Liver (tissue), 9 donors: ENCODE data around the gene XYLT1. TPM values are rescaled to one million over a fixed set of nuclear protein-coding genes. Genes with fewer than 3 reads are reported as not detected.

Source experiments
- DNase-seq: peaks from one replicate; pipeline ENCODE4 v3.0.0-alpha.2; 2017; ENCODE audit warnings: low spot score
- H3K27ac ChIP-seq, 2 donors: one replicate each; pipeline ENCODE4 v1.7.0; 2013; ENCODE audit warnings: inconsistent platforms in 2 of 2, low read length in 2 of 2, control low read depth in 1 of 2, low read depth in 1 of 2, mild to moderate bottlenecking in 1 of 2
- H3K27me3 ChIP-seq, 4 donors: one replicate each; pipeline versions ENCODE4 v1.6.1 to v1.7.0; 2013; ENCODE audit warnings: low read length in 3 of 4, inconsistent platforms in 1 of 4, mild to moderate bottlenecking in 1 of 4, moderate library complexity in 1 of 4; ENCODE audit not compliant: control insufficient read depth in 4 of 4, insufficient read depth in 4 of 4
- H3K36me3 ChIP-seq, 4 donors: one replicate each; pipeline versions ENCODE4 v1.6.1 to v1.7.0; 2013; ENCODE audit warnings: low read length in 3 of 4, mild to moderate bottlenecking in 3 of 4, low read depth in 1 of 4, moderate library complexity in 1 of 4; ENCODE audit not compliant: control insufficient read depth in 4 of 4, insufficient read depth in 3 of 4
- H3K4me1 ChIP-seq, 4 donors: one replicate each; pipeline versions ENCODE4 v1.6.1 to v1.7.0; 2013; ENCODE audit warnings: low read length in 3 of 4, mild to moderate bottlenecking in 3 of 4, moderate library complexity in 1 of 4; ENCODE audit not compliant: control insufficient read depth in 4 of 4, insufficient read depth in 4 of 4
- H3K4me3 ChIP-seq, 3 donors: one replicate each; pipeline versions ENCODE4 v1.6.1 to v1.7.0; 2013; ENCODE audit warnings: low read length in 3 of 3, control low read depth in 1 of 3, low read depth in 1 of 3, mild to moderate bottlenecking in 1 of 3
- H3K9ac ChIP-seq, 2 donors: one replicate each; pipeline ENCODE4 v1.7.0; 2013; ENCODE audit warnings: low read length in 2 of 2, mild to moderate bottlenecking in 2 of 2, moderate library complexity in 2 of 2, control low read depth in 1 of 2, low read depth in 1 of 2
- H3K9me3 ChIP-seq, 4 donors: one replicate each; pipeline versions ENCODE4 v1.6.1 to v1.7.0; 2013; ENCODE audit warnings: low read length in 3 of 4; ENCODE audit not compliant: control insufficient read depth in 4 of 4
- CTCF ChIP-seq: fragments of 150-350 bp; IDR thresholded peaks from 2 replicates; pipeline ENCODE4 v1.5.1; 2017; ENCODE audit warnings: improper control_type of control experiment, low read depth, low read length; ENCODE audit not compliant: missing input control
- EGR1 ChIP-seq, 2 donors: IDR thresholded peaks; 2 replicates each; pipeline ENCODE4 v1.6.1; 2016 to 2018; ENCODE audit warnings: antibody characterized with exemption in 2 of 2, low read depth in 2 of 2
- FOXA1 ChIP-seq: IDR thresholded peaks from 2 replicates; pipeline ENCODE4 v1.6.1; 2016; ENCODE audit warnings: antibody characterized with exemption
- FOXA2 ChIP-seq: IDR thresholded peaks from 2 replicates; pipeline ENCODE4 v1.6.1; 2016; ENCODE audit warnings: antibody characterized with exemption
- GABPA ChIP-seq, 2 donors: IDR thresholded peaks in 1 of 2; conservative IDR thresholded peaks in 1 of 2; 2 replicates each; pipeline ENCODE4 v1.6.1; 2016; ENCODE audit warnings: antibody characterized with exemption in 2 of 2, mild to moderate bottlenecking in 1 of 2, moderate library complexity in 1 of 2
- HNF4A ChIP-seq, 2 donors: conservative IDR thresholded peaks; 2 replicates each; pipeline ENCODE4 v1.6.1; 2016; ENCODE audit warnings: antibody characterized with exemption in 2 of 2, mild to moderate bottlenecking in 2 of 2
- HNF4G ChIP-seq: IDR thresholded peaks from 2 replicates; pipeline ENCODE4 v1.6.1; 2016; ENCODE audit warnings: antibody characterized with exemption
- JUND ChIP-seq, 2 donors: IDR thresholded peaks; 2 replicates each; pipeline ENCODE4 v1.6.1; 2016; ENCODE audit warnings: antibody characterized with exemption in 2 of 2
- NR2F2 ChIP-seq: IDR thresholded peaks from 2 replicates; pipeline ENCODE4 v1.6.1; 2016; ENCODE audit warnings: antibody characterized with exemption
- RAD21 ChIP-seq, 2 donors: IDR thresholded peaks; 2 replicates each; pipeline ENCODE4 v1.6.1; 2016; ENCODE audit warnings: antibody characterized with exemption in 2 of 2, mild to moderate bottlenecking in 2 of 2
- RXRA ChIP-seq, 2 donors: IDR thresholded peaks; 2 replicates each; pipeline ENCODE4 v1.6.1; 2017 to 2018; ENCODE audit warnings: antibody characterized with exemption in 2 of 2, mild to moderate bottlenecking in 1 of 2
- SP1 ChIP-seq: IDR thresholded peaks from 2 replicates; pipeline ENCODE4 v1.6.1; 2018; ENCODE audit warnings: antibody characterized with exemption, mild to moderate bottlenecking
- TAF1 ChIP-seq: conservative IDR thresholded peaks from 2 replicates; pipeline ENCODE4 v1.6.1; 2016; ENCODE audit warnings: antibody characterized with exemption, mild to moderate bottlenecking
- YY1 ChIP-seq: IDR thresholded peaks from 2 replicates; pipeline ENCODE4 v1.6.1; 2016; ENCODE audit warnings: antibody characterized with exemption, mild to moderate bottlenecking
- WGBS: extraction: QIAGEN DNeasy Blood & Tissue Kit; methylation state at CpG from one replicate; pipeline ENCODE4 v1.1.7; 2013; 5-methylcytosine and 5-hydroxymethylcytosine counted together
- polyA plus RNA-seq, 2 donors: library from polyadenylated mRNA; stranded (reverse) in 1 of 2; unstranded in 1 of 2; fragments of 200-250 nt in 1 of 2; fragments of >200 nt in 1 of 2; fragmentation: Nextera tagmentation in 1 of 2; extraction: Ambion mirVana in 1 of 2; gene quantifications; one replicate each; pipeline versions ENCODE4 v1.2.1 to v1.2.3, GENCODE V29; 2013 to 2015
- total RNA-seq, 2 donors: library from RNA; depleted of rRNA; stranded (reverse); fragments of >200 nt; gene quantifications; one replicate each; pipeline ENCODE4 v1.2.3, GENCODE V29; 2014
- TF ChIP-seq, protein P1 (sequence below): IDR thresholded peaks from 2 replicates; pipeline ENCODE4 v1.6.1; 2016; ENCODE audit warnings: antibody characterized with exemption
- TF ChIP-seq, protein P2 (sequence below): IDR thresholded peaks from 2 replicates; pipeline ENCODE4 v1.6.1; 2016; ENCODE audit warnings: antibody characterized with exemption, mild to moderate bottlenecking
- TF ChIP-seq, protein P3 (sequence below): IDR thresholded peaks from 2 replicates; pipeline ENCODE4 v1.6.1; 2016; ENCODE audit warnings: antibody characterized with exemption
- TF ChIP-seq, protein P4 (sequence below): IDR thresholded peaks from 2 replicates; pipeline ENCODE4 v1.6.1; 2016; ENCODE audit warnings: antibody characterized with exemption
- donor health status: healthy.
- donor health status: healthy.
- donor health status: healthy.
- donor health status: healthy.
- donor health status: healthy.

The XYLT1 gene
- total and polyA plus RNA-seq, 4 donors = 0.25 to 2.3 (median 0.53) TPM

- H3K4me3 ChIP-seq = no peak overlapping the region
- no peaks in the 10 kb centered on the region for H3K36me3 ChIP-seq
- H3K4me1 ChIP-seq = no peaks in the 10 kb centered on the region
- TF ChIP-seq, protein P1, sequence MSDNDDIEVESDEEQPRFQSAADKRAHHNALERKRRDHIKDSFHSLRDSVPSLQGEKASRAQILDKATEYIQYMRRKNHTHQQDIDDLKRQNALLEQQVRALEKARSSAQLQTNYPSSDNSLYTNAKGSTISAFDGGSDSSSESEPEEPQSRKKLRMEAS = no peak
- TF ChIP-seq EGR1 (IDR thresholded peaks at IDR 0.05; ENCODE audit: low read depth in 2 of 2) = no peak
- TF ChIP-seq RAD21 (IDR thresholded peaks at IDR 0.05) = no peak
- no peak for TF ChIP-seq CTCF
- TF ChIP-seq SP1 = no peak
- no peak for TF ChIP-seq RXRA (IDR thresholded peaks at IDR 0.05)
- no peak for TF ChIP-seq JUND (IDR thresholded peaks at IDR 0.05)
- no peak for TF ChIP-seq TAF1
- no peak for TF ChIP-seq HNF4A (conservative IDR thresholded peaks at IDR 0.05)
- no peak for TF ChIP-seq FOXA1
- TF ChIP-seq, protein P2, sequence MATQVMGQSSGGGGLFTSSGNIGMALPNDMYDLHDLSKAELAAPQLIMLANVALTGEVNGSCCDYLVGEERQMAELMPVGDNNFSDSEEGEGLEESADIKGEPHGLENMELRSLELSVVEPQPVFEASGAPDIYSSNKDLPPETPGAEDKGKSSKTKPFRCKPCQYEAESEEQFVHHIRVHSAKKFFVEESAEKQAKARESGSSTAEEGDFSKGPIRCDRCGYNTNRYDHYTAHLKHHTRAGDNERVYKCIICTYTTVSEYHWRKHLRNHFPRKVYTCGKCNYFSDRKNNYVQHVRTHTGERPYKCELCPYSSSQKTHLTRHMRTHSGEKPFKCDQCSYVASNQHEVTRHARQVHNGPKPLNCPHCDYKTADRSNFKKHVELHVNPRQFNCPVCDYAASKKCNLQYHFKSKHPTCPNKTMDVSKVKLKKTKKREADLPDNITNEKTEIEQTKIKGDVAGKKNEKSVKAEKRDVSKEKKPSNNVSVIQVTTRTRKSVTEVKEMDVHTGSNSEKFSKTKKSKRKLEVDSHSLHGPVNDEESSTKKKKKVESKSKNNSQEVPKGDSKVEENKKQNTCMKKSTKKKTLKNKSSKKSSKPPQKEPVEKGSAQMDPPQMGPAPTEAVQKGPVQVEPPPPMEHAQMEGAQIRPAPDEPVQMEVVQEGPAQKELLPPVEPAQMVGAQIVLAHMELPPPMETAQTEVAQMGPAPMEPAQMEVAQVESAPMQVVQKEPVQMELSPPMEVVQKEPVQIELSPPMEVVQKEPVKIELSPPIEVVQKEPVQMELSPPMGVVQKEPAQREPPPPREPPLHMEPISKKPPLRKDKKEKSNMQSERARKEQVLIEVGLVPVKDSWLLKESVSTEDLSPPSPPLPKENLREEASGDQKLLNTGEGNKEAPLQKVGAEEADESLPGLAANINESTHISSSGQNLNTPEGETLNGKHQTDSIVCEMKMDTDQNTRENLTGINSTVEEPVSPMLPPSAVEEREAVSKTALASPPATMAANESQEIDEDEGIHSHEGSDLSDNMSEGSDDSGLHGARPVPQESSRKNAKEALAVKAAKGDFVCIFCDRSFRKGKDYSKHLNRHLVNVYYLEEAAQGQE = no peak
- TF ChIP-seq FOXA2 = no peak
- no peak for TF ChIP-seq NR2F2
- no peak for TF ChIP-seq HNF4G
- TF ChIP-seq, protein P3, sequence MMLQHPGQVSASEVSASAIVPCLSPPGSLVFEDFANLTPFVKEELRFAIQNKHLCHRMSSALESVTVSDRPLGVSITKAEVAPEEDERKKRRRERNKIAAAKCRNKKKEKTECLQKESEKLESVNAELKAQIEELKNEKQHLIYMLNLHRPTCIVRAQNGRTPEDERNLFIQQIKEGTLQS = no peak
- no peak for TF ChIP-seq YY1
- TF ChIP-seq GABPA (IDR thresholded peaks at IDR 0.05 in 1 of 2, conservative IDR thresholded peaks at IDR 0.05 in 1 of 2) = no peak
- TF ChIP-seq, protein P4, sequence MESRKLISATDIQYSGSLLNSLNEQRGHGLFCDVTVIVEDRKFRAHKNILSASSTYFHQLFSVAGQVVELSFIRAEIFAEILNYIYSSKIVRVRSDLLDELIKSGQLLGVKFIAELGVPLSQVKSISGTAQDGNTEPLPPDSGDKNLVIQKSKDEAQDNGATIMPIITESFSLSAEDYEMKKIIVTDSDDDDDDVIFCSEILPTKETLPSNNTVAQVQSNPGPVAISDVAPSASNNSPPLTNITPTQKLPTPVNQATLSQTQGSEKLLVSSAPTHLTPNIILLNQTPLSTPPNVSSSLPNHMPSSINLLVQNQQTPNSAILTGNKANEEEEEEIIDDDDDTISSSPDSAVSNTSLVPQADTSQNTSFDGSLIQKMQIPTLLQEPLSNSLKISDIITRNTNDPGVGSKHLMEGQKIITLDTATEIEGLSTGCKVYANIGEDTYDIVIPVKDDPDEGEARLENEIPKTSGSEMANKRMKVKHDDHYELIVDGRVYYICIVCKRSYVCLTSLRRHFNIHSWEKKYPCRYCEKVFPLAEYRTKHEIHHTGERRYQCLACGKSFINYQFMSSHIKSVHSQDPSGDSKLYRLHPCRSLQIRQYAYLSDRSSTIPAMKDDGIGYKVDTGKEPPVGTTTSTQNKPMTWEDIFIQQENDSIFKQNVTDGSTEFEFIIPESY = no peak
- no peak for DNase-seq
- H3K9ac ChIP-seq = no peak overlapping the region
- WGBS = 64% methylated on average over 5 of the region's 5 CpGs
- H3K27ac ChIP-seq = no peak overlapping the region
- no peaks in the 10 kb centered on the region for H3K9me3 ChIP-seq
- peaks cover 0 to 3% (median 0%) of the 10 kb centered on the region in 4 donors for H3K27me3 ChIP-seq
Measured at GRCh38 chr16:17278988-17279387, 191.8 kb downstream of the XYLT1 start.
